Liver (tissue), 9 donors: ENCODE measurements around the gene ZFAND3. TPM values are rescaled to one million over a fixed set of nuclear protein-coding genes. Genes with fewer than 3 reads are reported as not detected.

Source experiments
- DNase-seq: peaks from one replicate; pipeline ENCODE4 v3.0.0-alpha.2; 2017; ENCODE audit warnings: low spot score
- H3K27ac ChIP-seq, 2 donors: one replicate each; pipeline ENCODE4 v1.7.0; 2013; ENCODE audit warnings: inconsistent platforms in 2 of 2, low read length in 2 of 2, control low read depth in 1 of 2, low read depth in 1 of 2, mild to moderate bottlenecking in 1 of 2
- H3K27me3 ChIP-seq, 4 donors: one replicate each; pipeline versions ENCODE4 v1.6.1 to v1.7.0; 2013; ENCODE audit warnings: low read length in 3 of 4, inconsistent platforms in 1 of 4, mild to moderate bottlenecking in 1 of 4, moderate library complexity in 1 of 4; ENCODE audit not compliant: control insufficient read depth in 4 of 4, insufficient read depth in 4 of 4
- H3K36me3 ChIP-seq, 4 donors: one replicate each; pipeline versions ENCODE4 v1.6.1 to v1.7.0; 2013; ENCODE audit warnings: low read length in 3 of 4, mild to moderate bottlenecking in 3 of 4, low read depth in 1 of 4, moderate library complexity in 1 of 4; ENCODE audit not compliant: control insufficient read depth in 4 of 4, insufficient read depth in 3 of 4
- H3K4me1 ChIP-seq, 4 donors: one replicate each; pipeline versions ENCODE4 v1.6.1 to v1.7.0; 2013; ENCODE audit warnings: low read length in 3 of 4, mild to moderate bottlenecking in 3 of 4, moderate library complexity in 1 of 4; ENCODE audit not compliant: control insufficient read depth in 4 of 4, insufficient read depth in 4 of 4
- H3K4me3 ChIP-seq, 3 donors: one replicate each; pipeline versions ENCODE4 v1.6.1 to v1.7.0; 2013; ENCODE audit warnings: low read length in 3 of 3, control low read depth in 1 of 3, low read depth in 1 of 3, mild to moderate bottlenecking in 1 of 3
- H3K9ac ChIP-seq, 2 donors: one replicate each; pipeline ENCODE4 v1.7.0; 2013; ENCODE audit warnings: low read length in 2 of 2, mild to moderate bottlenecking in 2 of 2, moderate library complexity in 2 of 2, control low read depth in 1 of 2, low read depth in 1 of 2
- H3K9me3 ChIP-seq, 4 donors: one replicate each; pipeline versions ENCODE4 v1.6.1 to v1.7.0; 2013; ENCODE audit warnings: low read length in 3 of 4; ENCODE audit not compliant: control insufficient read depth in 4 of 4
- ATF3 ChIP-seq: IDR thresholded peaks from 2 replicates; pipeline ENCODE4 v1.6.1; 2016; ENCODE audit warnings: antibody characterized with exemption
- CTCF ChIP-seq: fragments of 150-350 bp; IDR thresholded peaks from 2 replicates; pipeline ENCODE4 v1.5.1; 2017; ENCODE audit warnings: improper control_type of control experiment, low read depth, low read length; ENCODE audit not compliant: missing input control
- EGR1 ChIP-seq, 2 donors: IDR thresholded peaks; 2 replicates each; pipeline ENCODE4 v1.6.1; 2016 to 2018; ENCODE audit warnings: antibody characterized with exemption in 2 of 2, low read depth in 2 of 2
- FOXA2 ChIP-seq: IDR thresholded peaks from 2 replicates; pipeline ENCODE4 v1.6.1; 2016; ENCODE audit warnings: antibody characterized with exemption
- GABPA ChIP-seq, 2 donors: IDR thresholded peaks in 1 of 2; conservative IDR thresholded peaks in 1 of 2; 2 replicates each; pipeline ENCODE4 v1.6.1; 2016; ENCODE audit warnings: antibody characterized with exemption in 2 of 2, mild to moderate bottlenecking in 1 of 2, moderate library complexity in 1 of 2
- HNF4A ChIP-seq, 2 donors: conservative IDR thresholded peaks; 2 replicates each; pipeline ENCODE4 v1.6.1; 2016; ENCODE audit warnings: antibody characterized with exemption in 2 of 2, mild to moderate bottlenecking in 2 of 2
- HNF4G ChIP-seq: IDR thresholded peaks from 2 replicates; pipeline ENCODE4 v1.6.1; 2016; ENCODE audit warnings: antibody characterized with exemption
- JUND ChIP-seq, 2 donors: IDR thresholded peaks; 2 replicates each; pipeline ENCODE4 v1.6.1; 2016; ENCODE audit warnings: antibody characterized with exemption in 2 of 2
- NR2F2 ChIP-seq: IDR thresholded peaks from 2 replicates; pipeline ENCODE4 v1.6.1; 2016; ENCODE audit warnings: antibody characterized with exemption
- RAD21 ChIP-seq, 2 donors: IDR thresholded peaks; 2 replicates each; pipeline ENCODE4 v1.6.1; 2016; ENCODE audit warnings: antibody characterized with exemption in 2 of 2, mild to moderate bottlenecking in 2 of 2
- RXRA ChIP-seq, 2 donors: IDR thresholded peaks; 2 replicates each; pipeline ENCODE4 v1.6.1; 2017 to 2018; ENCODE audit warnings: antibody characterized with exemption in 2 of 2, mild to moderate bottlenecking in 1 of 2
- TAF1 ChIP-seq: conservative IDR thresholded peaks from 2 replicates; pipeline ENCODE4 v1.6.1; 2016; ENCODE audit warnings: antibody characterized with exemption, mild to moderate bottlenecking
- YY1 ChIP-seq: IDR thresholded peaks from 2 replicates; pipeline ENCODE4 v1.6.1; 2016; ENCODE audit warnings: antibody characterized with exemption, mild to moderate bottlenecking
- WGBS: extraction: QIAGEN DNeasy Blood & Tissue Kit; methylation state at CpG from one replicate; pipeline ENCODE4 v1.1.7; 2013; 5-methylcytosine and 5-hydroxymethylcytosine counted together
- polyA plus RNA-seq, 2 donors: library from polyadenylated mRNA; stranded (reverse) in 1 of 2; unstranded in 1 of 2; fragments of 200-250 nt in 1 of 2; fragments of >200 nt in 1 of 2; fragmentation: Nextera tagmentation in 1 of 2; extraction: Ambion mirVana in 1 of 2; gene quantifications; one replicate each; pipeline versions ENCODE4 v1.2.1 to v1.2.3, GENCODE V29; 2013 to 2015
- total RNA-seq, 2 donors: library from RNA; depleted of rRNA; stranded (reverse); fragments of >200 nt; gene quantifications; one replicate each; pipeline ENCODE4 v1.2.3, GENCODE V29; 2014
- TF ChIP-seq, protein P1 (sequence below): IDR thresholded peaks from 2 replicates; pipeline ENCODE4 v1.6.1; 2016; ENCODE audit warnings: antibody characterized with exemption
- TF ChIP-seq, protein P2 (sequence below): IDR thresholded peaks from 2 replicates; pipeline ENCODE4 v1.6.1; 2016; ENCODE audit warnings: antibody characterized with exemption
- donor health status: healthy.
- donor health status: healthy.
- donor health status: healthy.
- donor health status: healthy.
- donor health status: healthy.

Gene ZFAND3
- total and polyA plus RNA-seq, 4 donors = 7.7 to 37.5 (median 23.1) TPM

DNA sequence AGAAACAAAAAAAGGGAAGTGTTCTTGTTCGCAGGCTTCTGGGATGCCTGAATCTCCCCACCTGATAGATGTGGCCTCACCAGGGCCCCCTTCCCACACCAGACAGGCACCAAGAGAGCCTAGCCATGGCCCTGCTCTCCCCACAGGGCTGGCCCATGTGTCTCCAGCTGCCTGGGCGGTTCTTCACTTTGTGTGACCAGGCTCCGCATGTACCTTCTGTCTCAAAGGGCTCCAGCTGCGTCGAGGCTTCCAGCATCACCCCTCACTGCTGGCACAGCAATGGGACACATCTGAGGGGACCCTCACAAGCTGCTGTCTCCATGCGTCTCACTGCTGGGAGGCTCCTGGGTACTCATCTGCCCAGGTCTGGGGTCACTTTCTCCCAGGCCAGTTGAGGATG is 362.9 kb downstream of the ZFAND3 start:
- no peak overlapping the region for H3K4me3 ChIP-seq
- WGBS = 94% methylated on average over 6 of the region's 6 CpGs
- H3K27ac ChIP-seq = no peak overlapping the region
- no peaks in the 10 kb centered on the region for H3K27me3 ChIP-seq
- H3K4me1 ChIP-seq = peaks cover 0 to 6% (median 2%) of the 10 kb centered on the region in 4 donors
- TF ChIP-seq TAF1 (no peak), HNF4A (conservative IDR thresholded peaks at IDR 0.05) (no peak), HNF4G (no peak), ATF3 (no peak), YY1 (no peak), FOXA2 (no peak)
- TF ChIP-seq, protein P1, sequence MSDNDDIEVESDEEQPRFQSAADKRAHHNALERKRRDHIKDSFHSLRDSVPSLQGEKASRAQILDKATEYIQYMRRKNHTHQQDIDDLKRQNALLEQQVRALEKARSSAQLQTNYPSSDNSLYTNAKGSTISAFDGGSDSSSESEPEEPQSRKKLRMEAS = no peak
- TF ChIP-seq, protein P2, sequence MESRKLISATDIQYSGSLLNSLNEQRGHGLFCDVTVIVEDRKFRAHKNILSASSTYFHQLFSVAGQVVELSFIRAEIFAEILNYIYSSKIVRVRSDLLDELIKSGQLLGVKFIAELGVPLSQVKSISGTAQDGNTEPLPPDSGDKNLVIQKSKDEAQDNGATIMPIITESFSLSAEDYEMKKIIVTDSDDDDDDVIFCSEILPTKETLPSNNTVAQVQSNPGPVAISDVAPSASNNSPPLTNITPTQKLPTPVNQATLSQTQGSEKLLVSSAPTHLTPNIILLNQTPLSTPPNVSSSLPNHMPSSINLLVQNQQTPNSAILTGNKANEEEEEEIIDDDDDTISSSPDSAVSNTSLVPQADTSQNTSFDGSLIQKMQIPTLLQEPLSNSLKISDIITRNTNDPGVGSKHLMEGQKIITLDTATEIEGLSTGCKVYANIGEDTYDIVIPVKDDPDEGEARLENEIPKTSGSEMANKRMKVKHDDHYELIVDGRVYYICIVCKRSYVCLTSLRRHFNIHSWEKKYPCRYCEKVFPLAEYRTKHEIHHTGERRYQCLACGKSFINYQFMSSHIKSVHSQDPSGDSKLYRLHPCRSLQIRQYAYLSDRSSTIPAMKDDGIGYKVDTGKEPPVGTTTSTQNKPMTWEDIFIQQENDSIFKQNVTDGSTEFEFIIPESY = no peak
- no peaks in the 10 kb centered on the region for H3K36me3 ChIP-seq
- H3K9me3 ChIP-seq = no peaks in the 10 kb centered on the region
- peak; percentile 14 for DNase-seq
- no peak overlapping the region for H3K9ac ChIP-seq

DNA sequence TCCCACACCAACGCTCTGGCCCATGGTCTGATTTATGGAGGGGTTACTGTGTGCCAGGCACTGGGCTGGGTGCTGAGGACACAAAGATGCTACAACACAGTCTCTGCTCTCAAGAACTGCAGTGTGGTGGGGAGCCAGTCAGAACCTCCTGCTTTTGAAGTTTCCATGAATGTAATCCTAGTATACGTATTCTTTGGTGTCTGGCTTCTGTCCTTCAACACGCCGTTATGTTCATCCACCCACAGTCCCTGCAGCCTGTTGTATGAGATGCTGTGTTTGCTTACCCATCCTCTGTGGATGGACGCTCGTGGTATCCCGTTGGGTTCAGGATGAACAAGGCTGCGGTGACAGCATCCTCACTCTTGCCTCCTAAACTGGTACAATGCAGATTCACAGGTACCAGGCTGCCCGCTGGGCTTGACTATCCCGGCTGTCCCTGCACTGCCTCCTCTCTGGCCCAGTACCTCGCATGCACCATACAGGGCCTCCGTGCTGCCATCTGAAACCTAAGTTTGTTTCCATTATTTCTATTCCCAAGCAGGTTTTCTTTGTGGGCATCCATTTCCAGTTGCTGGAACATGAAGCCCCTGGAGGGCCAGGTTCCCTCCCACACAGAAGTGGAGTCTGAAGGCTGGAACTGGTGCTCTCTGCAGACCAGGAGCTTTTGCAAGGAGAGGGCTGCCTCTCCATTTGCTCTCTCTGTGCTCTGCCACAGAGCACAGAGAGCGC is 364.5 kb downstream of the ZFAND3 start:
- Histone ChIP-seq H3K4me1 (no peaks in the 10 kb centered on the region), H3K9ac (no peak overlapping the region), H3K27me3 (no peaks in the 10 kb centered on the region), H3K36me3 (no peaks in the 10 kb centered on the region), H3K4me3 (no peak overlapping the region), H3K9me3 (no peaks in the 10 kb centered on the region), H3K27ac (no peak overlapping the region)
- TF ChIP-seq ATF3 (no peak), HNF4G (no peak), CTCF (no peak), NR2F2 (no peak), GABPA (IDR thresholded peaks at IDR 0.05 in 1 of 2, conservative IDR thresholded peaks at IDR 0.05 in 1 of 2) (no peak), HNF4A (conservative IDR thresholded peaks at IDR 0.05) (no peak), FOXA2 (no peak), TAF1 (no peak), JUND (IDR thresholded peaks at IDR 0.05) (no peak)
- DNase-seq = peak; percentile 27
- WGBS = 97% methylated on average over 13 of the region's 13 CpGs

- no peak for TF ChIP-seq NR2F2
- TF ChIP-seq HNF4G = no peak
- TF ChIP-seq, protein P2 = no peak
- TF ChIP-seq EGR1 (IDR thresholded peaks at IDR 0.05; ENCODE audit: low read depth in 2 of 2) = no peak
- TF ChIP-seq RXRA (IDR thresholded peaks at IDR 0.05) = no peak
- no peak for TF ChIP-seq CTCF
- no peak for TF ChIP-seq HNF4A (conservative IDR thresholded peaks at IDR 0.05)
- TF ChIP-seq JUND (IDR thresholded peaks at IDR 0.05) = no peak
- TF ChIP-seq GABPA (IDR thresholded peaks at IDR 0.05 in 1 of 2, conservative IDR thresholded peaks at IDR 0.05 in 1 of 2) = no peak
- no peak for TF ChIP-seq RAD21 (IDR thresholded peaks at IDR 0.05)
- no peak for TF ChIP-seq ATF3
- peak; percentile 25 for DNase-seq
- H3K27ac ChIP-seq = no peak overlapping the region
- no peak overlapping the region for H3K4me3 ChIP-seq
- H3K4me1 ChIP-seq = no peaks in the 10 kb centered on the region
- WGBS = 94% methylated on average over 11 of the region's 11 CpGs
- no peaks in the 10 kb centered on the region for H3K9me3 ChIP-seq
- H3K27me3 ChIP-seq = no peaks in the 10 kb centered on the region
- H3K36me3 ChIP-seq = no peaks in the 10 kb centered on the region
- H3K9ac ChIP-seq = no peak overlapping the region
These were observed 365.1 kb downstream of the ZFAND3 start for GRCh38 chr6:38184585-38185080.
